GM19438 (cell line): ENCODE results near the gene SARS1.
"Not testable (repeated sequence)": the region's sequence is repeated elsewhere in the genome, so short reads cannot be mapped to it uniquely, and the experiment has no call there.

Source experiments
- ATAC-seq: cut with Tn5 transposase; IDR thresholded peaks from one replicate; pipeline ENCODE4 v1.9.1; 2021; ENCODE audit warnings: low read depth; ENCODE audit not compliant: unreplicated experiment

Gene SARS1

GRCh38 chr1:109272831-109273547 is 59.3 kb downstream of the SARS1 start:
- ATAC-seq, result no peak

GRCh38 chr1:109273570-109274288 is 60.0 kb downstream of the SARS1 start:
- no peak for ATAC-seq

GRCh38 chr1:109274533-109275476 is 61.1 kb downstream of the SARS1 start:
- ATAC-seq, result no peak

GRCh38 chr1:109275706-109276345 is 62.1 kb downstream of the SARS1 start:
- ATAC-seq, result no peak

- ATAC-seq, result no peak
Measured at GRCh38 chr1:109277434-109278204, 63.9 kb downstream of the SARS1 start.

GRCh38 chr1:109279615-109280278 is 66.0 kb downstream of the SARS1 start:
- no peak for ATAC-seq

- no peak for ATAC-seq
Measured at GRCh38 chr1:109280862-109281261, 67.1 kb downstream of the SARS1 start.

GRCh38 chr1:109281680-109282496 is 68.2 kb downstream of the SARS1 start:
- no peak for ATAC-seq

- ATAC-seq, result no peak
Measured at GRCh38 chr1:109282497-109282951, 68.8 kb downstream of the SARS1 start.

GRCh38 chr1:109282952-109283747 is 69.4 kb downstream of the SARS1 start, which contains the start of gene PSRC1:
Gene PSRC1 (minus strand): TSS chr1:109283145.
- peak; percentile 94 for ATAC-seq

GRCh38 chr1:109283748-109284600 is 70.3 kb downstream of the SARS1 start:
- peak; percentile 41 for ATAC-seq

- ATAC-seq, result not testable (repeated sequence)
Measured at GRCh38 chr1:109286762-109287161, 73.0 kb downstream of the SARS1 start.
